ENCODE measurements around the gene TEAD1.
"Not testable (repeated sequence)": the region's sequence is repeated elsewhere in the genome, so short reads cannot be mapped to it uniquely, and the experiment has no call there.

The TEAD1 gene

DNA sequence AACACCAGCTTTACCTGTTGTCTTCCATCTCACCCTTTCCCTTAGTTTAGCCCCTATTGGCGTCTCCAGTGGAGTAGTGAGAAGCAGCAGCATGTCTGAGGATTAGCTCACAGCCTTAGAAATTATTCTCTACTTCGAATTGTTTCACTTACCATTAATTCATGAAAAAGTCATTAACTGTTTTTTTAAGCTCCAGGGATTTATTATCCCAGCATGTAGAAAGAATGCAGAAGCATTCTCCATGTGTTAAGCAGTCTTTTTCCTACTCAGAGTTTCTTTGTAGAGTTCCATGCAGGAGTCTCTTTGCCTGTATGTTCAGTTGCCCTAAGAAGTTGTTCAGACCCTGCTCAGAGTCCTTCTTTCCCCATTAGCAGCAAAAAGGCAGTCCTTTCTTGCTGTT is 197.0 kb downstream of the TEAD1 start:
- DNase-seq = no peak

GRCh38 chr11:12871788-12872321 is 197.6 kb downstream of the TEAD1 start:
- no peak for DNase-seq

DNA sequence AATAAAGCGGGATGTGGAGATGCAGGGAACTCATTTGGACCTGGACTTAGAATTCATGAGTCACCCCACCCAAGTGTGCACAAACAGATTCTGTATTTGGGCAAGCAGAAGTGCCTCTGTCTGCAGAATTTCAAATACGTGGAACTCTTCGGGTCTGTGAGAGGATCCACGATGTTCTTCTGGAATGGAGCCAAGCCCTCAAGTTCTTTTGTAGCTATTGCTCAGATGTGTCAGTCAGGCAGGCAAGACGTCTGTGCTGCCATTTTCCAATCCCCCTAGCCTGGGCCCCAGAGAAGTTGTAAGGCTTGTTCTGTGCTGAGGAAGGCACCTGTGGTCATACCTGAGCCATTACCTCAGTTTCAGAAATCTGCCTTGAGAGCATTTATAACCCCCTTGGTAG is 202.1 kb downstream of the TEAD1 start:
- DNase-seq = no peak

DNA sequence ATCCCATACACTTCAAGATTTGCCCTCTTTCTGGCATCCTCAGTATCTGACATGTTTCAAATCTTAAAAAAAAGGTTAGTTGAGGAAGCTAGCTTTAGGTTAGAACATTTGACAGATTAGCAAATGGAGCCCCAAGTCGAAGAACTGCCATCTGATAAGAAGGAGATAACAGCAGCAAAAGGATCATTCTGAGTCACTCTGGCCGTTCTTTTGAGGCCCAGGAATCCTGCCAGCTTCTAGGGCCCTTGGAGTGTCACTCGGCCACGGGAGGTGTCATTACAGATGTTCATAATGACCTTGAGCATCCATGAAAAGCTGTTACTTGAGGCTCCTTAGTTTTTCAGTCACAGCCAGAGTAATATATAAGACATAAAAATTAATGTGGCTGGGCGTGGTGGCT is 202.8 kb downstream of the TEAD1 start:
- DNase-seq = no peak

GRCh38 chr11:12877508-12877907 is 203.3 kb downstream of the TEAD1 start:
- DNase-seq = not testable (repeated sequence)

DNA sequence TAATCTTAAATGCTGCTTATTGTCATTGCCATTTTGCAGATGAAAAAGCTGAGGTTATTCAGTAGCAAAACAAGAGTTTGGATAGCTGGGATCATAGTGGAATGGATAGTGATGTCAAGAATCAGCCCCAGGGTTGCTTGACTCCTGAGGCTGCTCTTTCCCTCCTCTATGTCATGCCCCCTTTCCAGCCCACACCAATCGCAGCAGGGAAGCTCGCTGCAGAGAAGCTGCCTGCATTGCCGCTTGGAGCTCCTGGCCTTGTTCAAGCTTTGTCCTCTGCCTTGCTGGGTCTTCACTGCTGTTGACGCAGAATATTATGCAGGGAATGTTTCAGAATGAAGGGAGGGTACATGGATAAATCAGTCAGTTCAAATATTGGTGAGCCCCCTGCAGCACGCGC is 206.1 kb downstream of the TEAD1 start:
- no peak for DNase-seq

GRCh38 chr11:12882670-12883069 is 208.4 kb downstream of the TEAD1 start:
- DNase-seq = no peak

DNA sequence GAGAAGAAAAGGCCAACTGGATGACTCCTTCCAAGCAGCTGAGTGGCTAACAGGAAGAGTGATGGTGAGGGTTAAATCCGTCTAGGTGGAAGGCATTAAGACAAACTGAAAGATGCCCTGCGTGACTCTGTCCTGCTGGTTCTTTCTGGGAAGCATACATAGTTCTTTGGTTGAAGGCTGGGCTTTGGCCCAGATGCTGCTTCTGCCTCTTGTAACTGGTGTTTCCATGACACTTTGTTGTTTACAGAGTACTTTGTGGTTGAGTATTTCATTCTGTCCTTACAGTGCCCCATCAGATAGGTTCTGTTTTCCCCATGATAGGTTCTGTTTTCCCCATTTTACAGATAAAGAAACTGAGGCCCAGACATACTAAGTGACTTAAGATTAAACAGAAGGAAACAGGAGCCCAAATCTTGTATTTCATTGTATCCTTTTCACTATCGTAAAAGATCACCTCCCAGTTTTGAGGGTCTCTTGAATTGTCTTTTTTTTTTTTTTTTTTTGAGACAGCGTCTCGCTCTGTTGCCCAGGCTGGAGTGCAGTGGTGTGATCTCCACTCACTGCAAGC is 210.6 kb downstream of the TEAD1 start:
- no peak for DNase-seq

DNA sequence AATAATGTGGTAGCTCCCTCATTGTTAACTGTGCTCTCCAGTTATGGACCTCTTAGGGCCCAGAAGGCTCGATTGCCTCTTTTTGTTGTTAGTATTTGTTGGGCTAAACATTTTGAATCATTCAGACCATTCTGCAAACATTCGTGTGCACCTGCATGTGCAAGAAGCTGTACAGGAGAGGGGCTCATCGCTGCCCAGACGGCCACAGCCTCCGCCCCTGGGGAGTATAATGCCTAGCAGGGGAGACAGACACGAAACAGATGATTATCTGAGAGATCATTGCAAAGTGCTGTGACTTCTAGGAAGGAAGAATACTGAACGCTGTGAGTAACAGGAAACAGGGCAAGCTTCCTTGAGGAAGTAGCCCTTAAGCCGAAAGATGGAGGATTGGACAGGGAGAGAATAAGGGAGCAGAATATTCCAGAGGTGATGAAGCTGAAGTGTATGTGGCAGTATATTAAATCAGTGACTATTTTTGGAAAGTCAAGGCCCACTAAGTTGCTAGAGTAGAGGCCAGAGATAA is 211.6 kb downstream of the TEAD1 start:
- DNase-seq = no peak

DNA sequence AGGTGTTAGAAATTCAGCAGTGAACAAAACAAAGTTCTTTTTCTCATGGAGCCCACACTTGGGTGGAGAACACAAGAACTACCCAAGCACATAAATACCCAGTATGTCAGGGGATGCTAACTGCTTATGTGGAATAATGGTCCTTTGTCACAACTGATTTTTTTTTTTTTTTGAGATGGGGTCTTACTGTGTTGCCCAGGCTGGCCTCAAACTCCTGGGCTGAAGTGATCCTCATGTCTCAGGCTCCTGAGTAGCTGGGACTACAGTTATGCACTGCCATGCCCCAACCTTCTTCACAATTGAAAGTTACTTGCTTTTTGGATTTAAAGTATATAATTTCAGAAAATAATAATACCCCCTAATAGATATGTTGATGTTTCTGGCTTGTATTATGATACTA is 212.3 kb downstream of the TEAD1 start:
- no peak for DNase-seq

DNA sequence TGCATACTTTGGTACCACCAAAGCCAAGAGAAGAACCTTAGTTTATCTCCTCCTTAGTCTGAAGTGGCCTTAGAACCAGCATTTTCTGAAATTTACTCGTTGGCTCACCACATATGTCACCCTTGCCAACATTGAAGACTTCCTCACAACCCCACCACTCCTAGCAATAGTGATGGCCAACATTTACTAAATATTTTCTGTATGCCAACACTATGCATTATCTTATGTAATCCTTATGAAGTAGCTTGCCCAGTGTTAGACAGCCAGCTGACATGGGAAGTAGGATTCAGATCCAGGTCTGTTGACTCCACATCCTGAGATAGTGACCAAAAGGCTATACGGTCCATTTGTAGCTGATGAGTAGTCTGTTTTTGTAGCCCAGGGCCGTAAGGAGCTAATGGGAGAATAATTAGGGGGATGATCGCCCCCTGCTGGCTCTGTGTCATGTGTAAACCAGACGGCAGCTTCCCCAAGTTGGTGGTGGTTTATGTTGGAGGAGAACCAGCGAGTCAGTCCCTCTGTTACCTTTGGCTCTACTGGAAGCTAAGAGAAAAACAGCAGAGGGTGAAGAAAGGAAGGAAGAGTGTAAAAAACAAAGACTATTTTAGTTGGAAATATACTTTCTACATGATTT is 214.4 kb downstream of the TEAD1 start:
- peak; percentile 16 for DNase-seq

DNA sequence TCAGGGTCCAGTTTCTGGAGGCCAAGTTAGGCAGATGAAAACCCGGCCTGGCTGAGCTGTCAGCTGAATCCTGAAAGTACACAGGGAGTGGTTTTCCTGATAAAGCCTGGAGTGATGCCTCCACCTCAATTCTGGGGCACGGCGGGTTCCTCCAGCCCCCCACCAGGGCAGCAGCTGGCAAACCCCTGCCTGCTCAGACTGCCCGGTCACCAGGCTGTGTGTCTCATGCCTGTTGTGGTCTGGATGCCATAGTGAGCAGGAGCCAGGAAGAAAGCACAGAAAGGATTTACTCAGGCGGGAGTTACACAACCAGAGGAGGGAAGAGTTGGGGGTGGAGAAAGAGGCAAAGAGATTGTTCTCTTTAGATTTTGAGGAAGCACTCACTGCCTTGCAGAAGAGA is 215.0 kb downstream of the TEAD1 start:
- no peak for DNase-seq

GRCh38 chr11:12890476-12890875 is 216.3 kb downstream of the TEAD1 start:
- DNase-seq = no peak

GRCh38 chr11:12893787-12894672 is 219.8 kb downstream of the TEAD1 start:
- no peak for DNase-seq

GRCh38 chr11:12897390-12897789 is 223.2 kb downstream of the TEAD1 start:
- no peak for DNase-seq

DNA sequence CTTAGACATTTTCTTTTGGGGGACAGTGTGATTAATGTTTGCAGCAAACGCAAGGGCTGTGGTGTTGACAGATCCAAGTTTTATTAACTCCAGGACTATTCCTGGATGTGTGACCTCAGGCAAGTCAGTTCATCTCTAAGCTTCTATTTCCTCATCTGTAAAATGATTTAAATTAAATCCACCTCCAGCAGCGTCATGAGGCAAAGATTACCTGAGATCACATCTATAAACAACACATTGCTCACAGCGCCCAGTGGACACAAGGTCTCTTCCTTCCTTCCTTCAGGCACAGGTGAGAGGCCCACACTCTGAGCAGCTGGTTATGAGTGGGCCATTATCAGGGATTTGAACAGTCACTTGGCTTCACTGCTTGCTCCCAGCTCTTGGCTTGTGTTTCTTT is 223.6 kb downstream of the TEAD1 start:
- no peak for DNase-seq

DNA sequence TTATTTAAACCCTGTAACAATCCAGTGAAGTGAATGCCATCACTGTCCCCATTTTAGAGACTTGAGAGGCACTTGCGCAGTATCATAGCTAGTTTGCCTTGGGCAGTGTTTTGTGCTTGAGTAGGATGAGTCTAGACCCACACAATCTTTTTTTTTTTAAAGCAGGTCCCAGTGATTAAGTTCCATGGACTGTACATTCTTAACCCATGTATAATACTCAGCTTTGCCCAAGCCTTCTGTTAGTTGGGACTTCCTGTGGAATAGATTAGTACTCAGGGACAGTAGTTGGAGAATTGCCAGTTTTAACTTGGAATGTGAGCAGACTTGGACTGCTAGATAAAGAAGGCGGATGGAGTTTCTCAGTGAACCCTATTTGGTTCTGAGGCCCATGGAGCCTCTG is 226.3 kb downstream of the TEAD1 start:
- DNase-seq = no peak

GRCh38 chr11:12901272-12901671 is 227.1 kb downstream of the TEAD1 start:
- DNase-seq = no peak

DNA sequence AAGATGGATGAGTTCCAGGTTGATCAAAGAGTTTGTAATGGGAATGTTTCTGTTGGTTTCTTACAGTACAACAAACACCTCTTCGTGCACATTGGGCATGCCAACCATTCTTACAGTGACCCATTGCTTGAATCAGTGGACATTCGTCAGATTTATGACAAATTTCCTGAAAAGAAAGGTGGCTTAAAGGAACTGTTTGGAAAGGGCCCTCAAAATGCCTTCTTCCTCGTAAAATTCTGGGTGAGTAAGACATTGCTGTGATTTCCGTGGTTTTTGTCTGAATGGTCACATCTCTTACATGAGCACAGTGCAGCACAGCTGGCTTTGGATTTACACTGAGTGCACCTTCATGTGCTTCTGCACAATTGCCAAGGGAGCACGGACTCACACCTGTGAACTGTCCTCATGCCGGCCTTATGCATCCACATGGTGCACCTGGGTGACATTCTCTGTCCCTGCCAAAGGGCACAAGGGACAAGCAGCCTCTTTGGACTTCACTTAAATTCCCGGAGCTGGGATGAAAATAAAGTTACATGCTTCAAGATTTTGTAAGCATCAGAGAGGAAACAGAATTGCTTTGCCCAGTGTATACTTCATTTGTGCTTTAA is 227.8 kb downstream of the TEAD1 start:
- DNase-seq = no peak

DNA sequence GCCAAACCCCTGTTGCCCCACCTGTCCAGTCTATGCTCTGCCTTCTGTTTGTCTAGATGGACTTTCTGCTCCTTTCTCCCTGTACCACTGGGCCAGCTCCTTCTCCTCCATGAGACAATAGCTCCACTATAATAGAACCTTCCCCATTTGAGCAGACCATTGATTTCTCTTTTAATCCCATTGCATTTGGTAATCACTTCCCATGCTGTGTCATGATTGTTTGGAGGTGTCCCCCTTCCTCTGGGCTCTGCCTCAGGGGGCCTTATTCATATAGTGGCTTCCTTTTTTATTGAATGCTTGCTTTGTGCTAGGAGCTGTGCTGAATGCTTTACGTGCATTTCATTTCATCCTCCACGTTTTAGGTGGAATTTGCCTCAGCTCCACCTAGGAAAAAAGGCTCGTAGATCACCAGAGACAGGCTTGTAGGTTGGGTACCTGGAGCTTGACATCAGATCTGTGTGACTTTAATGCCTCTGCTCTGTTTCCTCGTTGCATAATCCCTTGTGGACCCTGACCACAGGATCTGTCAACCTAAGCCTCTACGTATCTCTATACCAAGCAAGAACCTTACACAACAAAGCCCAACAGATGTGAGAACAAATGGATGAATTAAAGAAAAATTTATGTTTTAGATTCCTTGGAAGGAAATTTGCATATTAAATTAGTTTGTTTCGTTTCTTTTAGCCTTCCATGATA is 228.7 kb downstream of the TEAD1 start:
- DNase-seq = no peak

GRCh38 chr11:12905435-12905834 is 231.2 kb downstream of the TEAD1 start:
- DNase-seq = no peak

- no peak for DNase-seq
These were observed 232.3 kb downstream of the TEAD1 start for GRCh38 chr11:12906501-12906900.

- DNase-seq = no peak
These were observed 235.7 kb downstream of the TEAD1 start for GRCh38 chr11:12909879-12910278.

Measured in GDM1 (cell line).